ENCODE measurements around the gene PLEKHS1.

The PLEKHS1 gene

DNA sequence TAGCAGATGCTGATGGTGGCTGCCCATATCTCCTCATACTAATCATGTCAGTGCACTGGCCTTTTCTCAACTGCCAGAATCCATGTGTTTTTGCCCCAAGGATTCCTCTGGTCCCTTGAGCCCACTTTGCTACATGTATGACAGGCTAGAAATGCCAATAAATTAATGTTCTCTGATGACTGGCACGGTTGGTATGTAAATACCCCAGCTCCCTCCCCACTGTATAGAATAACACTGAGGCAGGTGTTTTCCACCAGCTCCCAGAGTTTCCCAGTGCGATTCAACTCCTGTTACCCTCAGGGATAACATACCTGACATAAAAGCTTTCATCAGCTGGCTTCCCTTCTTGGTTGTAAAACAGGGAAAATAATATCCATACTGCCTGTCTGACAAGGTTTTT, 9.0 kb upstream of the PLEKHS1 start:
- no peak overlapping the region for H3K27ac ChIP-seq
- H3K27me3 ChIP-seq (ENCODE audit: insufficient read depth, low read depth, severe bottlenecking): no peaks in the 10 kb centered on the region
- no peak overlapping the region for H3K4me3 ChIP-seq (ENCODE audit: low read depth, low read length)
- DNase-seq: no peak
- TF ChIP-seq, protein P1, sequence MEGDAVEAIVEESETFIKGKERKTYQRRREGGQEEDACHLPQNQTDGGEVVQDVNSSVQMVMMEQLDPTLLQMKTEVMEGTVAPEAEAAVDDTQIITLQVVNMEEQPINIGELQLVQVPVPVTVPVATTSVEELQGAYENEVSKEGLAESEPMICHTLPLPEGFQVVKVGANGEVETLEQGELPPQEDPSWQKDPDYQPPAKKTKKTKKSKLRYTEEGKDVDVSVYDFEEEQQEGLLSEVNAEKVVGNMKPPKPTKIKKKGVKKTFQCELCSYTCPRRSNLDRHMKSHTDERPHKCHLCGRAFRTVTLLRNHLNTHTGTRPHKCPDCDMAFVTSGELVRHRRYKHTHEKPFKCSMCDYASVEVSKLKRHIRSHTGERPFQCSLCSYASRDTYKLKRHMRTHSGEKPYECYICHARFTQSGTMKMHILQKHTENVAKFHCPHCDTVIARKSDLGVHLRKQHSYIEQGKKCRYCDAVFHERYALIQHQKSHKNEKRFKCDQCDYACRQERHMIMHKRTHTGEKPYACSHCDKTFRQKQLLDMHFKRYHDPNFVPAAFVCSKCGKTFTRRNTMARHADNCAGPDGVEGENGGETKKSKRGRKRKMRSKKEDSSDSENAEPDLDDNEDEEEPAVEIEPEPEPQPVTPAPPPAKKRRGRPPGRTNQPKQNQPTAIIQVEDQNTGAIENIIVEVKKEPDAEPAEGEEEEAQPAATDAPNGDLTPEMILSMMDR (IDR thresholded peaks at IDR 0.05; ENCODE audit: low read depth, low read length): no peak
- no peaks in the 10 kb centered on the region for H3K9me3 ChIP-seq (ENCODE audit: severe bottlenecking)
- no peaks in the 10 kb centered on the region for H3K36me3 ChIP-seq

DNA sequence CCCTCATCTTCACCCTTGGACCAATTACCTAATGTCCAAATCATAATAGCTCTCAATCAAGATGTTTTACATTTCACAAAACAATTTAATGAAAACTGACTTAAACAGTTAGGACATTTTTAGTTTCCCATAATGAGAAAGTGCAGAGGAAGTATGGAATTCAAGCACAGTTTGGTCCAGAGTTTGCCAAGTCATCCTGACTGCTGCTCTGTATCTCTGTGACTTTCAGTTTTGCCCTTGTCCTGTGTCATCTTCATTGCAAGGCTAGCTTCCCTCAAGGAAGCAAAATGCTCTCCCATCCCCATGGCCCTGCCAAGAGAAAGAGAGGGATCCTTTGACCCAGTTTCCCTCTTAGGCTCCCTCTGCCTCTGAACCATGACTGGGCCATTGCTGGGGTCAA, 7.9 kb upstream of the PLEKHS1 start:
- H3K27ac ChIP-seq: no peak overlapping the region
- H3K9me3 ChIP-seq (ENCODE audit: severe bottlenecking): no peaks in the 10 kb centered on the region
- no peak overlapping the region for H3K4me3 ChIP-seq (ENCODE audit: low read depth, low read length)
- DNase-seq: no peak
- no peaks in the 10 kb centered on the region for H3K27me3 ChIP-seq (ENCODE audit: insufficient read depth, low read depth, severe bottlenecking)
- H3K36me3 ChIP-seq: no peaks in the 10 kb centered on the region
- TF ChIP-seq, protein P1 (IDR thresholded peaks at IDR 0.05; ENCODE audit: low read depth, low read length): no peak

DNA sequence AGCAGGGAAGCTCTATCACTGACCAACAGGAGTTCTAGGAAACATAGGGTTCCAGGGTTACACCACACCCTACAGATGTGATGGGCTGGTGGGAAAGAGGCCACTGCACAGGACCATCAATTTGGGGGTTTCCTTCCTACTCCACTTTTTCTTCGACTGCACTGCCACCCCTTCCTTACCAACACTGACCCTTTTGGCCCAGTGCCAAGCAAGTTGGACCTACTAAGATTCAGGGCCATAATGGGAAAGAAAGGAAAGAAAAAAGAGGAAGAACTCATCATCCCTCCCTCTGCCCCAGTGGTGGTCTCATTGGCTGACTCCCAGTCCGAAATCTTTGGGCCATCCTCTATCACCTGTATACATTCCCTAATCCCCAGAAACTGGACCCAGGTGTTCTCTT, 6.1 kb upstream of the PLEKHS1 start:
- H3K27ac ChIP-seq: no peak overlapping the region
- no peak overlapping the region for H3K4me3 ChIP-seq (ENCODE audit: low read depth, low read length)
- H3K27me3 ChIP-seq (ENCODE audit: insufficient read depth, low read depth, severe bottlenecking): no peaks in the 10 kb centered on the region
- H3K9me3 ChIP-seq (ENCODE audit: severe bottlenecking): no peaks in the 10 kb centered on the region
- TF ChIP-seq, protein P1 (IDR thresholded peaks at IDR 0.05; ENCODE audit: low read depth, low read length): no peak
- no peak for DNase-seq
- H3K36me3 ChIP-seq: no peaks in the 10 kb centered on the region

DNA sequence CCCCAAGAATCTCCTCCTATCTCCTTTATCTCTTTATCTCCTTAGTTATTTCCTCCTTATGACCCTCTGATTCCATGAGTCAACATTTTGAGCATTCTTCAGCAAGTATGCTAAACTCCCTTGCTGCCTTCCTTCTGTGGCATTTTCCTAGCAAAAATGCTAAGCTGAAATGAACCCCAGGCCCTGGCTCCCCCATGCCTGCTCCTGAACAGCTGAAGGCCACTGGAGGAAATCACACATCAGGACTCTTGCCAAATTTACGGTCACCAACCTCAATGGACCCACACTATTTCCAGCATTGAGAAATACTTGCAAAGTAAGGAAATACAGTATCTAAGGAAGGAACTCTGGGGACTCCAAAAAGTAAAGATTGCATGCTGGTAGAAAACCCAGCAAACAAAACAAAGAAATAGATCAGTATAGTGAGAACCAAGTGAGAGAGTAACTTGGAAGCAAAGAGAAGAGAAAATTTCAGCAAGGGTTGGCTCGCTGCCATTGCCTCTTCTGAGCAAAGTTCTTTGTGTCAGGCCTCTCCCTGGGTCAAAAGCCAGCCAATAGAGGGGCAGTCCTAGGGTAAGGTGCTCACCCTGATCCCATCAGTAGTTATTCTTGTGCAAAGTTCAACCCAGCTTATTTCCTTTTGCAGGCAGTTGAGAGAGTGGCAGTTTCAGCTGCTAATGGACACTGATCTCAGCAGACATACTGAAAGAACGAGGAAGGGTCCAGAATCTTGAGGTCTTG, 5.1 kb upstream of the PLEKHS1 start:
- H3K27ac ChIP-seq: no peak overlapping the region
- no peaks in the 10 kb centered on the region for H3K36me3 ChIP-seq
- TF ChIP-seq, protein P1 (IDR thresholded peaks at IDR 0.05; ENCODE audit: low read depth, low read length): no peak
- no peak for DNase-seq
- no peak overlapping the region for H3K4me3 ChIP-seq (ENCODE audit: low read depth, low read length)
- no peaks in the 10 kb centered on the region for H3K27me3 ChIP-seq (ENCODE audit: insufficient read depth, low read depth, severe bottlenecking)
- no peaks in the 10 kb centered on the region for H3K9me3 ChIP-seq (ENCODE audit: severe bottlenecking)

DNA sequence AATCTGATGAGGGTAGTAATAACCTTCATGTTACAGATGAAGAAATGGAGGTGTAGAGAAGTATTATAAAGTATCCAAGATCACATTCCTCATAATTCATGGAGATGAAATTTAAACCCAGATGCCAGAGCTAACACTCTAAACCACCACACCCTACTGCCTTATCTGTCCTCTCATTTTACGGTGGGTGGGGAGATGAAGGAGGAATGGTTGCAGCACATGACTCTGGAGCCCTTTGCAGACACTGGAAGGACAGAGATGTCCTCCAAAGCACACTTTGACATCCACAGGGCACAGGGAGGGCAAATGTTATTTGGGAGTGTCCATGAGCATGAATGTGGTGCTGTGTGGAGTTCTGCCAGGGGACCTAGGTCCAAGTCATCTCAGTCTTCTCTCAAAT, 1.1 kb downstream of the PLEKHS1 start:
- Histone ChIP-seq H3K9me3 (ENCODE audit: severe bottlenecking) (no peaks in the 10 kb centered on the region), H3K27me3 (ENCODE audit: insufficient read depth, low read depth, severe bottlenecking) (peaks cover 4% of the 10 kb centered on the region), H3K27ac (no peak overlapping the region), H3K4me3 (ENCODE audit: low read depth, low read length) (no peak overlapping the region), H3K36me3 (no peaks in the 10 kb centered on the region)
- DNase-seq: no peak
- TF ChIP-seq, protein P1 (IDR thresholded peaks at IDR 0.05; ENCODE audit: low read depth, low read length): no peak

All from WERI-Rb-1 (cell line).